Large intestine (tissue), 3 donors: ENCODE data around the gene TSPAN10. TPM values are rescaled to one million over a fixed set of nuclear protein-coding genes. Genes with fewer than 3 reads are reported as not detected.
"Not testable (repeated sequence)": the region's sequence is repeated elsewhere in the genome, so short reads cannot be mapped to it uniquely, and the experiment has no call there.

Source experiments
- DNase-seq, 2 donors: peaks; one replicate each; pipeline versions ENCODE4 v3.0.0 to v3.0.0-alpha.2; 2013
- H3K27ac ChIP-seq: one replicate; pipeline ENCODE4 v1.5.1; 2013; ENCODE audit warnings: low read length
- H3K27me3 ChIP-seq: 2 replicates; pipeline ENCODE4 v1.6.1; 2013; ENCODE audit warnings: low read length; ENCODE audit not compliant: control insufficient read depth, insufficient read depth
- H3K36me3 ChIP-seq: 2 replicates; pipeline ENCODE4 v1.6.1; 2013; ENCODE audit warnings: low read length; ENCODE audit not compliant: control insufficient read depth, insufficient read depth
- H3K4me1 ChIP-seq: one replicate; pipeline ENCODE4 v1.6.1; 2013; ENCODE audit warnings: low read length; ENCODE audit not compliant: control insufficient read depth, insufficient read depth
- H3K4me3 ChIP-seq: one replicate; pipeline ENCODE4 v1.5.1; 2013; ENCODE audit warnings: low read length
- H3K9me3 ChIP-seq: one replicate; pipeline ENCODE4 v1.6.1; 2013; ENCODE audit warnings: mild to moderate bottlenecking, low read depth, low read length, moderate library complexity; ENCODE audit not compliant: control insufficient read depth
- WGBS: methylation state at CpG from one replicate; pipeline ENCODE4 v1.1.5; 2013; ENCODE audit warnings: low lambda C conversion rate; ENCODE audit not compliant: insufficient coverage; 5-methylcytosine and 5-hydroxymethylcytosine counted together
- polyA plus RNA-seq: library from polyadenylated mRNA; unstranded; fragments of 120-200 nt; gene quantifications from one replicate; pipeline ENCODE4 v1.2.1, GENCODE V29; 2013

The TSPAN10 gene
- polyA plus RNA-seq, 1 donor: 1.2 TPM

GRCh38 chr17:81608082-81608481 is 28.9 kb upstream of the TSPAN10 start:
- peaks cover 62% of the 10 kb centered on the region for H3K36me3 ChIP-seq
- no peaks in the 10 kb centered on the region for H3K27me3 ChIP-seq
- H3K9me3 ChIP-seq: no peaks in the 10 kb centered on the region
- no peak for DNase-seq
- H3K4me3 ChIP-seq: no peak overlapping the region
- peaks cover 7% of the 10 kb centered on the region for H3K4me1 ChIP-seq
- WGBS: no CpG with 5 or more reads among the region's 4 CpGs
- H3K27ac ChIP-seq: no peak overlapping the region

GRCh38 chr17:81608605-81609004 is 28.4 kb upstream of the TSPAN10 start:
- no peak for DNase-seq
- no peaks in the 10 kb centered on the region for H3K9me3 ChIP-seq
- H3K4me1 ChIP-seq: peaks cover 7% of the 10 kb centered on the region
- peaks cover 62% of the 10 kb centered on the region for H3K36me3 ChIP-seq
- H3K27ac ChIP-seq: no peak overlapping the region
- H3K27me3 ChIP-seq: no peaks in the 10 kb centered on the region
- WGBS: no CpG with 5 or more reads among the region's 13 CpGs
- no peak overlapping the region for H3K4me3 ChIP-seq

GRCh38 chr17:81609541-81610311 is 27.3 kb upstream of the TSPAN10 start:
- Histone ChIP-seq H3K4me3 (no peak overlapping the region), H3K4me1 (peaks cover 7% of the 10 kb centered on the region), H3K27me3 (no peaks in the 10 kb centered on the region), H3K36me3 (peaks cover 60% of the 10 kb centered on the region), H3K27ac (no peak overlapping the region), H3K9me3 (no peaks in the 10 kb centered on the region)
- WGBS: no CpG with 5 or more reads among the region's 19 CpGs
- DNase-seq: peak; percentile 23 to 74

GRCh38 chr17:81612172-81612970 is 24.6 kb upstream of the TSPAN10 start:
- DNase-seq: no peak
- H3K27ac ChIP-seq: no peak overlapping the region
- H3K4me3 ChIP-seq: no peak overlapping the region
- H3K36me3 ChIP-seq: peaks cover 60% of the 10 kb centered on the region
- no peaks in the 10 kb centered on the region for H3K27me3 ChIP-seq
- H3K4me1 ChIP-seq: peaks cover 7% of the 10 kb centered on the region
- WGBS: no CpG with 5 or more reads among the region's 16 CpGs
- peaks cover 2% of the 10 kb centered on the region for H3K9me3 ChIP-seq

DNA sequence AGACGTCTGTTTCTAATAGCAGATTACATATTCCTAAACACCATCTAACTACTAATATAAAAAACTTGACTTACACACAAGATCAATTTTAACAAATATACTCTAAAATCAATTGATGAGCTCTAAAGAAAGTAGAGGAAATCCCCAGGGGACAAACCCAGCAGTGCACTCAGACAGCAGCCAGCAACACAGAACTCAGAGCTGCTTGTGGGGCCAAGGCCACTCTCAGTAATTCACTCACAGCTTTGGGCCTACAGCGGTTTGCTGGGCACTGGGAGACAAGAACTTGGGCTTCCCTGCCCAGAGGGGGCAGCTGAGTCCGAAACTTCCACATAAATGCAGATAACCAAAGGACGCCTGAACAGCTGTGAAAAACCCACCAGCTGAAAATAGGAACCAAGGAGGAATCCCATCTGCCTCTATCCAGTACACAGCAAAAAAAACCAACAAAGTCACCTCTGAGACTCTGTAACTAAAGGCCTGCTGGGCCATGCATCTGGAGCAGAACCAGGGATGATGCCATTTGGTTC is 21.5 kb upstream of the TSPAN10 start:
- Histone ChIP-seq H3K4me1 (no peaks in the 10 kb centered on the region), H3K9me3 (peaks cover 9% of the 10 kb centered on the region), H3K27ac (no peak overlapping the region), H3K27me3 (no peaks in the 10 kb centered on the region), H3K36me3 (peaks cover 46% of the 10 kb centered on the region), H3K4me3 (no peak overlapping the region)
- no CpG with 5 or more reads among the region's 4 CpGs for WGBS
- no peak for DNase-seq

DNA sequence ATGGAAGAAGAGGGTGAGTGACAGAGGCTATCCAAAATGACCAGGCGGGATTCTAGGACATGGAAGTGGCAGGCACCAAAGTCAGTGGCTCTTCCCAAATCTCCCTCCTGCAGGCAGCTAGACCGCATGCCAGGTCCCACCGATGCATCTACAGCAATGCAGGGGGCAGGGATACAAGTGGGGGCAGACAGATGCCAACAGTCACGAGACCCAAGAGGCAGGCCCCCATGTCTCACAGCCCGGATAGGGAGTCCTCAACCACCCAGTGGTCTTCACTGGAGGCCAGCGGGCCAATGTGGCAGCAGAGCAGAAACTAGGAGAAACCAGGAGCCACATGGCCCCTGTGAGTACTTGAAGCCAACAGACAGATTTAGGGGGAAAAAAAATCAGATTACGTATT is 20.1 kb upstream of the TSPAN10 start:
- Histone ChIP-seq H3K27ac (no peak overlapping the region), H3K27me3 (no peaks in the 10 kb centered on the region), H3K9me3 (peaks cover 9% of the 10 kb centered on the region), H3K4me1 (no peaks in the 10 kb centered on the region), H3K36me3 (peaks cover 59% of the 10 kb centered on the region), H3K4me3 (no peak overlapping the region)
- DNase-seq: no peak
- whole genome bisulfite sequencing: no CpG with 5 or more reads among the region's 7 CpGs

DNA sequence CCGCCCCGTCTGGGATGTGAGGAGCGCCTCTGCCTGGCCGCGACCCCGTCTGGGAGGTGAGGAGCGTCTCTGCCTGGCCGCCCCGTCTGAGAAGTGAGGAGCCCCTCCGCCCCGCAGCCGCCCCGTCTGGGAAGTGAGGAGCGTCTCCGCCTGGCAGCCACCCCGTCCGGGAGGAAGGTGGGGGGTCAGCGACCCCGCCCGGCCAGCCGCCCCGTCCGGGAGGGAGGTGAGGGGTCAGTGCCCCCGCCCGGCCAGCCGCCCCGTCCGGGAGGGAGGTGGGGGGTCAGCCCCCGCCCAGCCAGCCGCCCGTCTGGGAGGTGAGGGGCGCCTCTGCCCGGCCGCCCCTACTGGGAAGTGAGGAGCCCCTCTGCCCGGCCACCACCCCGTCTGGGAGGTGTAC is 18.7 kb upstream of the TSPAN10 start:
- H3K27me3 ChIP-seq, H3K27ac ChIP-seq, DNase-seq, H3K4me1 ChIP-seq, H3K9me3 ChIP-seq, H3K4me3 ChIP-seq: not testable (repeated sequence)
- no CpG with 5 or more reads among the region's 36 CpGs for WGBS
- H3K36me3 ChIP-seq: peaks cover 57% of the 10 kb centered on the region

- 88% methylated on average over 1 of the region's 11 CpGs for WGBS
- no peak for DNase-seq
- Histone ChIP-seq H3K4me1 (no peaks in the 10 kb centered on the region), H3K27ac (no peak overlapping the region), H3K4me3 (no peak overlapping the region), H3K36me3 (peaks cover 71% of the 10 kb centered on the region), H3K27me3 (no peaks in the 10 kb centered on the region), H3K9me3 (peaks cover 23% of the 10 kb centered on the region)
Measured at GRCh38 chr17:81621494-81622130, 15.4 kb upstream of the TSPAN10 start.

- Histone ChIP-seq H3K4me3 (no peak overlapping the region), H3K36me3 (peaks cover 32% of the 10 kb centered on the region), H3K9me3 (peaks cover 5% of the 10 kb centered on the region), H3K27ac (no peak overlapping the region), H3K27me3 (no peaks in the 10 kb centered on the region), H3K4me1 (peaks cover 1% of the 10 kb centered on the region)
- DNase-seq: no peak
- no CpG with 5 or more reads among the region's 8 CpGs for WGBS
Measured at GRCh38 chr17:81630274-81630673, 6.7 kb upstream of the TSPAN10 start.

DNA sequence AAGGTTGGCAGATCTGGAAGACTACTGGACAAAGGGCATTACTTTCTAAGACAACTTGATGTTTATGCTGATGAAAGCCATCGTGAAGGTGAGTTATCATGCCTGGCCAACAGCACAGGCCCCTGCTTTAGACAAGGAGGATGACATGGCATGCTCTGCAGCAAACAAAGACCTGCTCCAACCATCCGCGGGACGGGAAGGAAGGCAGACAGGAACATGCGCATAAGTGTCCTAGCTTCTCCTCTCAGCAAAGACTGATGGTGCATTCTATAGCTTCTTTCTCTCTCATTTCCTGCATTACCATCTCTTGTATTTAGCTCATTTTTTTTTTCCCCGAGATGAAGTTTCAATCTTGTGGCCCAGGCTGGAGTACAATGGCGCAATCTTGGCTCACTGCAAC is 5.5 kb upstream of the TSPAN10 start:
- H3K9me3 ChIP-seq: no peaks in the 10 kb centered on the region
- H3K4me1 ChIP-seq: peaks cover 5% of the 10 kb centered on the region
- no peaks in the 10 kb centered on the region for H3K27me3 ChIP-seq
- peaks cover 20% of the 10 kb centered on the region for H3K36me3 ChIP-seq
- no peak overlapping the region for H3K27ac ChIP-seq
- H3K4me3 ChIP-seq: no peak overlapping the region
- WGBS: no CpG with 5 or more reads among the region's 7 CpGs
- DNase-seq: no peak
